M059J (cell line): ENCODE results near the gene CDK5RAP2. TPM values are rescaled to one million over a fixed set of nuclear protein-coding genes. Genes with fewer than 3 reads are reported as not detected.

ENCODE experiments used
- DNase-seq: peaks from one replicate; pipeline ENCODE4 v3.0.0-alpha.2; 2012; ENCODE audit warnings: low read depth
- total RNA-seq: library from RNA; depleted of rRNA; stranded (reverse); fragments of >200 nt; shearing (Covaris generic); gene quantifications from 2 replicates; pipeline ENCODE4 v1.2.3, GENCODE V29; 2014

The CDK5RAP2 gene
- total RNA-seq, 1 experiment from 2014 or later: 32.6 TPM

DNA sequence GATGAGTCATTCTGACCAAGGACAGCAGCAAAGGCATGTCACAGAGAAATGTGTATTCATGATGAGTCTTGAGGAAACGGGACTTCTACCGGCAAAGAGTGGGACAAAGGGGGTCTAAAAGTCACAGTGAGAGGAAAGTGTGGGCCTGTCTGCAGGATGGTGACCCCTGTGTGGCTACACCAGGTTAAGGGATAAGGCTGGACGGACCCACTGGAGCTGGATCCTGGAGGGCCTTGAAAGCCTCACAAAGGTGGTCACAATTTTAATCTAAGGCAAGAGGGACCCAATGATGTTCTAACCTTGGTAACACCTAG, 176.5 kb downstream of the CDK5RAP2 start:
- DNase-seq: no peak

DNA sequence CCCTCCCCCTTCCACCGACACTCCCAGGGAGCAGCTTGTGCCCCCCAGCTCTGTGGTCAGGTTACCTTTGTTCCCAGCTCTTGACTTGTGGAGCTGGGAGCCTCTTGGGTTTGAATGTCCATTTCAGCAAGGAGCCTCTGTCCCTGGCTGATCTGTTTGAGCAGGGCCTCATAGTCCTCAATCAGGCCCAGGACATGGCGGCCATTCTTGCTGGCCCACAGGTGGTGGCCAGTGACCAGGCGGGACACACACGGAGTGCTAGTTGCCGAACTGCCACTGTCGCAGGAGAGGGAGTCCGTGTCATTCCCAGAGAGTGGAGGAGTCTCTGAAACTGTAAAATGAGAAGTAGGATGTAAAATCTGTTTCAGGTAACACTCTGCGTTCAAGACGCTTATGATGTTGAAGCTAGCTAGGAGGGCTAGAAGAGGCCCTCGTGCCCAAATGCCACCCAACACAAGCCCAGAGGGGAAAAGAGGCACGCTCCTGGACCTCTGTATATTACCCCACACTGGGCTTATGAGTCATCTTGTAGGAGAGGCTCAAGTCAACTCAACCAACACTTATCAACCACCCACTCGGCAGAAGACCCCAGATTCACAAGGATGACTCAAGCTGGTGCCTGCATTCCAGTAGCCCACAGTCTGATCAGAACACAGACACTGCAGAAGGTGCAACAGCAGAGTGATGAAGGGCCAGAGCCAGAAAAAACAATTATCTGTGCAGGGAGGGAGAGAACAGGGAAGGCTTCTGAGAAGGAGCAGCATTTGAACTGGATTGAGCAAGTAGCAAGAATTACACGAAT, 177.0 kb downstream of the CDK5RAP2 start:
- DNase-seq: peak; percentile 94

- no peak for DNase-seq
Observed at GRCh38 chr9:120399940-120400339, 180.0 kb downstream of the CDK5RAP2 start.

- DNase-seq: no peak
Observed at GRCh38 chr9:120398286-120398685, 181.7 kb downstream of the CDK5RAP2 start.

DNA sequence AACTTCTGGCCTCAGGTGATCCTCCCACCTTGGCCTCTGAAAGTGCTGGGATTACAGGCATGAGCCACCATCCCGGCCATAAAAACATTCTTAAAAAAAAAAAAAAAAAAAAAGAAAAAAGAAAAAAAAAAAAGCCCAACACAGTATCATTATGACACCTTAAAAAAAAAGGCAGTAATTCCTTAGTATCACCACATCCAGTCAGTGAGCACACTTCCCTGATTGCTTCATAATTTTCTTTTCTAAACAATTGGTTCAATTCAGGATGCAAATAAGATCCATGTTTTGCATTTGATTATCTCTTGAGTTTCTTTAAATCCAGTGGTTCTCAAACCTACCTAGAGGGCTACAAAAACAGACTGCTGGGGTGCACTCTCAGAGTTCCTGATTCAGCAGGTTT, 182.5 kb downstream of the CDK5RAP2 start:
- no peak for DNase-seq

GRCh38 chr9:120396931-120397330, 183.0 kb downstream of the CDK5RAP2 start:
- DNase-seq: peak; percentile 20

DNA sequence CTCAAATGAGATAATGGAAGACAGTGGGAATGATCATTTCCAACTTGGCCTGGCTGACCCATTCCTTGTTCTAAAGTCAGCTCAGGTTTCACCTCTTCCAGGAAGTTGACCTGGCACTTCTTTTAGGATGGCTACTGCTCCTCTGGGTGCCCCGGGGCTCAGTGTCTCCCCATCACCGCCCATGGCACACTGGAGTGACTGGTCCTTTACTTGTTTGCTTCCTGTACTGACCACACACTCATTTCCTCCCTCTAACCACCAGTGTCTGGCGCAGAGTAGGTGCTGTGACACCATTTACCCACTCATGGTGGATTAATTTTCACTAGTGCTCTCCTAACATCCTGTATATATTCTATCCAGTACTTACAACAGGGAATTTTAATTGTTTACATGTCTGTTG, 183.5 kb downstream of the CDK5RAP2 start:
- peak; percentile 49 for DNase-seq

DNA sequence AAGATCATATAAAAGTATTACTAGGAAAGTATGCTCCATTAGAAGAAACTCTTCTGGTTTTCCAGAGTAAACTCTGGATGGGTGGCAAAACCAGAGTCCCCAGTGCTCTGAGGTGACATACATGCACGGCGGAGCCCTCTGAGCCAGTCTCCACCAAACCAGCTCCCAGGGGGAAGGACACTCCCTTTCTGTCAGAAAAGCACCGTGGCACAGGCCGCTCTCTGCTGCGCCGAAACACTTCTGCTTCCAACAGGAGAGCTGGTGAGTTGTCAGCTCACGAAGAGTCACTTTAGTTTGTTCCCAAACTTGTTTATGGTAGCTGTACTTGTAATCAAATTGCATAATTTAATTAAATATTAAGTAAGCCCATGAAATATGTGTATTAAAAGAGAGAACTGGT, 184.6 kb downstream of the CDK5RAP2 start:
- no peak for DNase-seq

GRCh38 chr9:120394058-120394669, 185.8 kb downstream of the CDK5RAP2 start:
- peak; percentile 95 for DNase-seq

DNA sequence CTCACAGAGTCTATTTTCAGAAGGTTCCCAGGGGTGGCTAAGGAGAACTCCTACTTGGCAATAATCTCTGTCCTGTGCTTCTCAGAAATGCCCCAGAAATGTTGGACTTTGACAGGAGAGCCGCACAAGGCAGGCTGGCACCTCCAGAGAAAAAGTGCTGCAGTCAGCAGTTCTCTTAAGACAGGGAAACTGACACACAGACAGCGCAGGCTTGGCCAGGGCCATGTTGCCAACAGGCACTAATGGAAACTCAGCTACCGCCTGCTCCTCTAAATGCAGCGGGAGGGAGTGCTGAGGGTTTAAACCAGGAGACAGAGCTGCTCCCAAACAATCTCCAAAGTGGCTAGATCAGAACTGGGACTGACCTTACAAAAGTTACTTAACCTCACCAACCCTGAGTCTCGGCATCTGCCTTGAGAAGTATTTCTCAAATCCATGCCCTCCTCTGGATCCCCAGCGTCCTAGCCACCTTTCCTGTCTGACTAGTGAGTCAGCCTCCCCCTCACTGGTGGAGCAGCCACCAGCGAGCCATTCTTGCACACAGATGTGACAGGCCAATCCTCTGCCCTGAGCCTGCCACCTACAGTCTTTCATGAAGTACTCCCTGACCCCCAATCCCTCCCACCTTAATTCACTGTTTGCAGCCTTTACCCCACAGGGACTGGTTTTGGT, 186.4 kb downstream of the CDK5RAP2 start:
- peak; percentile 72 for DNase-seq

GRCh38 chr9:120392711-120393110, 187.3 kb downstream of the CDK5RAP2 start:
- no peak for DNase-seq

DNA sequence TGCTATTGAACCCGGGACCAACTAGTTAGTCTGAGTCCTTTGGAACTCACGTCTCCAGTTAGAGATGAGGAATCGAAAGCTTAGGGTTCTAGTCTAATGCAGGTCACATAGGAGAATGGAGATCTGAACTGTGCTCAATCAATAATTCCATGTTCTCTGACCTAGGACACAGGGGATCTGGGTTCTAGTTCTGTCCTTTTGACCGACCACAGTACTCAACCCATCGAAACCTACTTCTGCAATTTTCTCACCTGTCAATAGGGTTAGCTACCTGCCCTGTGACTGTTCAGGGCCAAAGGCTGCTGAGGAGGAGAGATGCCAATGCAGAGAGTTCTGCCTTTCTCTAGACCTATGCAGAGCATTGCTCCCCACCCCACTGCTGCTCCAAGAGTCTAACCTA, 187.7 kb downstream of the CDK5RAP2 start:
- DNase-seq: no peak

DNA sequence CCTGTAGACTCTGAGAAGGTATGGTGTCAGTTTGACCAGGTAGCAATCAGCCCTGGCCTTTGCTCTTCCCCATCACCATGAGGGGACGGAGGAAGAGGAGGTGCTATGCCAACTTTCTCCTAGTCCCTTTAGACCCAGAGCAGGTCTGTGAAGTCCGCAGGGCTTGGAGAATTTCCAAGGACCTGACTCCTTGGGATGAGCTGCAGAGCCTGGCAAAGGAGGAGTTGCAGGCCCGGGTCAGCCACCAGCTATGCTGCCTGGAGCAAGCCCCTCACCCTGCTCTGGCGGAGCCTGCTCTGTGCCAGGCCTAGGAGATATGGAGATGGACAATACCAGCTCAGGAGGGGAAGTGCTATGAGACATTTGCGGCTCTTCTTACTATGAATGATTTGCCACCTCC, 188.3 kb downstream of the CDK5RAP2 start:
- no peak for DNase-seq

DNA sequence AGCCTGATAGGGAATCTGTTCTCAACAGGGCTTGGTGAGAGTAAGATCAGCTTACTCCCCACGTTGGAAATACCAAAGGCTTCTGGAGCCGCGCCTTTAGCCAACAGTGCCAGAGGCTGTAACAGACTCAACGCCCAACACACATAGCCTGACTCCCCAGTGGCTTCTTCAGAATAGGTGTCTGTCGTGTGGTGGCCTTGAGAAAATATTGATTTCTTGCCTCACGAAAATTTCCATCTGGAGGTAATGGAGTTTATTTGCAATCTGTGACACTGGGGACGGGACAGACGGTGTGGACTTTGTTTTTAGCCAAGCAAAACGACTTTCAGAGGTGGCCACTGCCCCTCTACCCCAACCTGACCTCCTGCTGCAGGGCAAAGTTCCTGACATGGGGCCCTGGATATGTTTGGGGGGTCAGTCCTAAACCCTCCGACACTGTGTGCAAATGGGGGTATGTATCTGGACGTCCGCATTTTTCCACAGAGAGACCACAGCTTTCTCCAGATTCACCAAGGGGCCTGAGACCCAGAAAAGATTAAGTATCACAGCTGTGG, 189.3 kb downstream of the CDK5RAP2 start:
- no peak for DNase-seq

DNA sequence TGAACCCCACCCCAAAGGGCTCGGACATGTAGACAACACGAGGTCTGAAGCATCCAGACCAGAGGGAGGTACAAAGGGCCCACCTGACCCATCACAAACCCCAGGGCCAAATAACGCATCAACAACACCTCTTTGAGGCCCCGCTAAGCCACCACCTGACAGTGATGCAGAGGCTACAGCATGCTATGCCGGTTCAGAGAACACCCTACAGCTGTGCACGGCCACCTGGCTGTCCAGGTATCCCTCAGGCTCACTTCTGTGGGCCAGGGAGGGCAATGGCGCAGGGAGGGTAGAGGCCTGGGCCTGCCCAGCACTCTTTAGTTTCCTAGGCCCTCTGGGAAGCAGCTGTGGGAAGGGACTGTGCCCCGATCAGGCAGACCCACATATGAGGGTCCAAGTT, 190.1 kb downstream of the CDK5RAP2 start:
- no peak for DNase-seq

DNA sequence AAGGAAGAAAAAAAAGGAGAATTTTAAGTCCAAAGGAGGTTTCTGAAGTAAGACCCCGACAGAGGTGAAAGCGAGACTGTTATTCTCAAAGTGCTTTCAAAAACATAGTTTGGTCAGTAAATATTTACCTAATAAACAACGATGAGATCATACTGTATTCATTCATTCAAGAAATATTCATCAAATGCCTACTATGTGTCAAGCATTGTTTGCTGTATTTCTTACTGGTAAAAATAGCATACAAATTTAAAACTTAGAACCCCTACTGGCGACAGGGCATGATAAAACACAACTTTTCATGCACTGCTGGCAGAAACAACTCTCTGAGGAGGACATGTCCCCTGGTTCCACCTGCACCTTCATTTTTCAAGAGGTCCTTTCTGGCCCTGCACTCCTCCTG, 190.7 kb downstream of the CDK5RAP2 start:
- DNase-seq: no peak

DNA sequence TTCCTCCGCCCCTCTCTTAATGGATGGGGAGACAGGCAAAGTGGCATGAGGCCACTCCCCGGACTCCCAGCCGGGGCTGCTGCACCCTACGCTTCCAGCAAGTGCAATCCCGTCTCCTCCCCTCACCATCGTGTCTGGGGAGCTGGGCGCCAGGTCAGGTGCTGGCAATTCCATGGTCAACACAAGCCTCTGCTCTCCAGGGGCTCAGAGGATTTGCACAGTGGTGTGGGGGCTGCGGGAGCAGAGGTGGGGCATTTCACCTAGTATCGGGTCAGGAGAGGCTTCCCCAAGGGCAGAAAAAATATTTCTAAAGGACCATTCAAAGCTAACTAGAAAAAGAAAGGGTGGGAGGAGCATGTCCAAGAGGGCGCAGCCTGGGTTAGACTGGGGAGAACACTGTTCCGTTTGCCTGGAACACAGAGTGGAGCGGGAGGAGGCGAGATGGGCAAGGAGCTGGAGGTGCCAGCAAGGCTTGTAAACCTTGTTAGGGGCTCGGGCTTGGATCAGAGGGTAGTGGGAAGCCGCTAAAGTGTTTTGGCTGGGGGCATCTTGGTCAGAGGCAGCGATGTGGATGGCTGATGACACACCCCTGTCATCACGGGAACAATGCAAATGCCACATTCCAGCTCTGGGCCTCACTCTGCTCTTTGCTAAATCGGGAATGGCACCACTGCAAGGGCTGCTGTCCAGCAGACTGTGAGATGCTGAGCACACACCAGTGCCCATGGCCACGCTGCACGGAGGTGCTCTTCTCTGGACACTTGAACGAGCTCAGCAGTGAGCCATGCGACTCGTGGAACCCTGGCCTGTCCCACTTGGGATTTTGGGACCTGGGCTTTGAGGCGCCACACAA, 191.7 kb downstream of the CDK5RAP2 start:
- no peak for DNase-seq

- no peak for DNase-seq
Observed at GRCh38 chr9:120387257-120388002, 192.5 kb downstream of the CDK5RAP2 start.

GRCh38 chr9:120386390-120387131, 193.4 kb downstream of the CDK5RAP2 start:
- DNase-seq: peak; percentile 33

GRCh38 chr9:120385606-120386389, 194.2 kb downstream of the CDK5RAP2 start:
- DNase-seq: no peak
